B cell (primary cell): ENCODE results near the gene CDH20. TPM values are rescaled to one million over a fixed set of nuclear protein-coding genes. Genes with fewer than 3 reads are reported as not detected.

ENCODE experiments used
- ATAC-seq: fragments of 200-7000 bp; cut with Tn5 transposase; one replicate; pipeline ENCODE4 v1.10.0; 2021; ENCODE audit warnings: low read depth, mild to moderate bottlenecking, moderate number of reproducible peaks, moderate library complexity
- CTCF ChIA-PET: fragments of 350-600 bp; sonication (Branson Sonifier 250); formaldehyde crosslinking; loops from one replicate; lab custom pipeline; 2021; ENCODE audit warnings: antibody characterized with exemption, inconsistent platforms; lab: Charles Lee
- POLR2A ChIA-PET: fragments of 350-600 bp; sonication (Branson Sonifier 250); formaldehyde crosslinking; loops from one replicate; lab custom pipeline; 2021; ENCODE audit warnings: antibody characterized with exemption; lab: Charles Lee
- DNase-seq: peaks from one replicate; pipeline ENCODE4 v3.0.0; 2013
- H2AFZ ChIP-seq: 2 replicates; pipeline ENCODE4 v1.6.1; 2012; ENCODE audit warnings: mild to moderate bottlenecking, low read depth, low read length; ENCODE audit not compliant: insufficient read depth, poor library complexity, severe bottlenecking
- H3K27ac ChIP-seq, 2 donors: 1 replicate in 1 of 2; 2 replicates in 1 of 2; pipeline ENCODE4 v1.5.1; 2012 to 2013; ENCODE audit warnings: low read length in 2 of 2, mild to moderate bottlenecking in 2 of 2, moderate library complexity in 1 of 2
- H3K27me3 ChIP-seq, 4 experiments: fragments of 200-600 bp in 1 of 4; sonication (generic) in 1 of 4; replicated peaks in 1 of 4; 1 replicate in 2 of 4; 2 replicates in 2 of 4; pipeline versions ENCODE4 v1.6.1 to v1.7.0; 2013 to 2016; ENCODE audit warnings: low read length in 3 of 4, mild to moderate bottlenecking in 2 of 4, mixed read lengths in 1 of 4, moderate library complexity in 1 of 4; ENCODE audit not compliant: insufficient read depth in 4 of 4, control insufficient read depth in 3 of 4; ENCODE audit errors: control extremely low read depth in 1 of 4
- H3K36me3 ChIP-seq, 2 experiments: replicated peaks in 1 of 2; 1 replicate in 1 of 2; 2 replicates in 1 of 2; pipeline versions ENCODE4 v1.6.1 to v1.7.1; 2013; ENCODE audit warnings: low read length in 1 of 2; ENCODE audit not compliant: insufficient read depth in 2 of 2, control insufficient read depth in 1 of 2; ENCODE audit errors: control extremely low read depth in 1 of 2, extremely low read depth in 1 of 2
- H3K4me1 ChIP-seq, 2 donors: fragments of 200-600 bp in 1 of 2; sonication (generic) in 1 of 2; 1 replicate in 1 of 2; 2 replicates in 1 of 2; pipeline versions ENCODE4 v1.5.1 to v1.6.1; 2013 to 2017; ENCODE audit warnings: low read length in 2 of 2; ENCODE audit not compliant: control insufficient read depth in 2 of 2, insufficient read depth in 2 of 2
- H3K4me2 ChIP-seq: replicated peaks from 2 replicates; pipeline ENCODE3; 2012; ENCODE audit warnings: mild to moderate bottlenecking, low read depth, low read length; ENCODE audit not compliant: poor library complexity, severe bottlenecking
- H3K4me3 ChIP-seq, 5 experiments: fragments of 200-600 bp in 1 of 5; sonication (generic) in 1 of 5; 1 replicate in 3 of 5; 2 replicates in 2 of 5; pipeline versions ENCODE4 v1.5.1 to v1.7.0; 2011 to 2016; ENCODE audit warnings: low read length in 4 of 5, mild to moderate bottlenecking in 4 of 5, low read depth in 2 of 5, control low read depth in 1 of 5, moderate library complexity in 1 of 5; ENCODE audit not compliant: insufficient read depth in 1 of 5; ENCODE audit errors: control extremely low read depth in 1 of 5, extremely low read depth in 1 of 5
- H3K79me2 ChIP-seq: fragments of 200-600 bp; sonication (generic); one replicate; pipeline ENCODE4 v1.6.0; 2016; ENCODE audit warnings: low read length; ENCODE audit not compliant: control insufficient read depth, insufficient read depth
- H3K9ac ChIP-seq: fragments of 200-600 bp; sonication (generic); 2 replicates; pipeline ENCODE4 v1.6.1; 2017; ENCODE audit warnings: mild to moderate bottlenecking, low read length, moderate library complexity
- H3K9me3 ChIP-seq, 3 donors: one replicate each; pipeline versions ENCODE4 v1.6.1 to v1.7.1; 2013; ENCODE audit warnings: low read length in 2 of 3; ENCODE audit not compliant: control insufficient read depth in 2 of 3, insufficient read depth in 1 of 3; ENCODE audit errors: control extremely low read depth in 1 of 3
- H4K20me1 ChIP-seq: 2 replicates; pipeline ENCODE4 v1.6.0; 2012; ENCODE audit warnings: mild to moderate bottlenecking, low read length; ENCODE audit not compliant: insufficient read depth, control insufficient read depth, poor library complexity, severe bottlenecking
- H3K27ac Mint-ChIP-seq: one replicate; pipeline ENCODE4 v1.8.0; 2021; ENCODE audit warnings: mixed read lengths
- H3K27me3 Mint-ChIP-seq: one replicate; pipeline ENCODE4 v1.8.0; 2021; ENCODE audit warnings: mixed read lengths
- H3K4me1 Mint-ChIP-seq: one replicate; pipeline ENCODE4 v1.8.0; 2021; ENCODE audit warnings: mixed read lengths
- H3K4me3 Mint-ChIP-seq: one replicate; pipeline ENCODE4 v1.8.0; 2021; ENCODE audit warnings: mixed read lengths
- H3K9me3 Mint-ChIP-seq: one replicate; pipeline ENCODE4 v1.8.0; 2022; ENCODE audit warnings: mixed read lengths; ENCODE audit not compliant: insufficient read depth
- EZH2 ChIP-seq: IDR thresholded peaks from 2 replicates; pipeline ENCODE4 v1.6.1; 2012; ENCODE audit warnings: borderline replicate concordance, low read depth, mild to moderate bottlenecking, moderate library complexity, low read length; ENCODE audit not compliant: insufficient read depth, poor library complexity, severe bottlenecking
- WGBS: methylation state at CpG from one replicate; pipeline ENCODE4 v1.1.5; 2013; ENCODE audit warnings: missing lambda C conversion rate; ENCODE audit not compliant: insufficient coverage; 5-methylcytosine and 5-hydroxymethylcytosine counted together
- intact Hi-C: fragments of 100-400 bp; cut with micrococcal nuclease; formaldehyde crosslinking; loops from one replicate; pipeline ENCODE4 v1.10.0; 2022
- polyA plus RNA-seq: library from polyadenylated mRNA; depleted of rRNA; stranded (reverse); fragments of >200 nt; gene quantifications from 2 replicates; pipeline ENCODE4 v1.2.3, GENCODE V29; 2012
- total RNA-seq, 2 donors: library from RNA; stranded (reverse); fragments of 120-200 nt in 1 of 2; gene quantifications; 1 replicate in 1 of 2; 2 replicates in 1 of 2; pipeline versions ENCODE4 v1.2.3 to v1.2.4, GENCODE V29; 2013 to 2022
- TF ChIP-seq, protein P1 (sequence below): fragments of 200-600 bp; IDR thresholded peaks from one replicate; pipeline ENCODE4 v1.8.0; 2022; ENCODE audit warnings: antibody characterized with exemption, mild to moderate bottlenecking

CDH20 gene
- total and polyA plus RNA-seq, 2 donors (not counting 1 experiment from before 2014, with no cell fraction given) = 0.09 TPM; not detected in 1

DNA sequence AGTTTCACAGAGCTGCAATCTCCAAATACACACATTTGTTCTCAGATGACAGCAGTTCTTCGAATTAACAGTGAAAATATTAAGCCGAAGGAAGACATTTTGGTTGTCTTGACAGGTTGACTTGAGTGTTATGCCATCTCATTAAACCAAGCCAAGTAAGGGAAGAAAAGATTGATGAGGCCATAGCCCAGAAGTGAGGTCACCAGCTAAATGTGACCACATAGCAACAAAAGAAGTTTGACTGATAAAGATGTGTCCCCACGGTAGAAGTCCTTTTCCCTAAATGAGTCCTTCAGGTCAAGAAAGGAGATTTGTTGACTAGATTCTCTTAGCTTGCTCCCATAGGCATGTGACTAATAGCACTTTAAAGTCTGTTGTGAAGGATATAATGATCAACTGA is 156.1 kb downstream of the CDH20 start:
- ChIA-PET POLR2A (no interaction called here), CTCF (no interaction called here)
- Histone ChIP-seq H3K9me3 (no peaks in the 10 kb centered on the region), H3K4me2 (no peak overlapping the region), H3K4me1 (no peaks in the 10 kb centered on the region), H3K36me3 (no peaks in the 10 kb centered on the region), H2AFZ (no peak overlapping the region), H3K4me3 (no peak overlapping the region), H3K27ac (no peak overlapping the region), H3K9ac (no peak overlapping the region), H4K20me1 (no peaks in the 10 kb centered on the region), H3K79me2 (no peaks in the 10 kb centered on the region), H3K27me3 (peaks cover 0 to 2% (median 0%) of the 10 kb centered on the region in 4 experiments)
- Mint-ChIP-seq H3K4me1 (no peaks in the 10 kb centered on the region), H3K27ac (no peak overlapping the region), H3K27me3 (no peaks in the 10 kb centered on the region), H3K9me3 (no peaks in the 10 kb centered on the region), H3K4me3 (no peak overlapping the region)
- intact Hi-C loops = no loop called here
- no peak for ATAC-seq
- 75% methylated on average over 1 of the region's 3 CpGs for WGBS
- no peak for DNase-seq
- TF ChIP-seq EZH2 = no peak
- TF ChIP-seq, protein P1, sequence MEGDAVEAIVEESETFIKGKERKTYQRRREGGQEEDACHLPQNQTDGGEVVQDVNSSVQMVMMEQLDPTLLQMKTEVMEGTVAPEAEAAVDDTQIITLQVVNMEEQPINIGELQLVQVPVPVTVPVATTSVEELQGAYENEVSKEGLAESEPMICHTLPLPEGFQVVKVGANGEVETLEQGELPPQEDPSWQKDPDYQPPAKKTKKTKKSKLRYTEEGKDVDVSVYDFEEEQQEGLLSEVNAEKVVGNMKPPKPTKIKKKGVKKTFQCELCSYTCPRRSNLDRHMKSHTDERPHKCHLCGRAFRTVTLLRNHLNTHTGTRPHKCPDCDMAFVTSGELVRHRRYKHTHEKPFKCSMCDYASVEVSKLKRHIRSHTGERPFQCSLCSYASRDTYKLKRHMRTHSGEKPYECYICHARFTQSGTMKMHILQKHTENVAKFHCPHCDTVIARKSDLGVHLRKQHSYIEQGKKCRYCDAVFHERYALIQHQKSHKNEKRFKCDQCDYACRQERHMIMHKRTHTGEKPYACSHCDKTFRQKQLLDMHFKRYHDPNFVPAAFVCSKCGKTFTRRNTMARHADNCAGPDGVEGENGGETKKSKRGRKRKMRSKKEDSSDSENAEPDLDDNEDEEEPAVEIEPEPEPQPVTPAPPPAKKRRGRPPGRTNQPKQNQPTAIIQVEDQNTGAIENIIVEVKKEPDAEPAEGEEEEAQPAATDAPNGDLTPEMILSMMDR = no peak

DNA sequence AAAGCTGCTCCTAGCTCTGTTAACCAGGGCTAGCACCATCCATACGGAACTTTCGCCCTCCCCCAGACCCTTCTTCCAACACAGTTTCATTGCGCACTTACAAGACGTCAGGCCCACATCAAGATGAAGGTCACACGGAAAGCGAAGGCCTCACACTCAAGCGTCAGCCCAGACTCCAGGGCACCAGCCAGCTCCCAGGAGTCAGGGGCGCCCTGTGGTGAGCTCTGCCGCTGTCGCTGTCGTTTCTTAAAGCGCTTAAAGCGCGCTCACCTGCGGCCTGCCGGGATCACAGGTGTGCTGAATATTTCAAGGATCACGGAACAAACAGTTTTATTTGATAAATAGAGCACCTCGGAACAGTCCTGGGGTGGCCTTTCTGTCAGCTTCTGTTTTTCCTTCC is 163.1 kb downstream of the CDH20 start:
- Mint-ChIP-seq H3K27me3 (no peaks in the 10 kb centered on the region), H3K9me3 (no peaks in the 10 kb centered on the region), H3K4me3 (no peak overlapping the region), H3K27ac (no peak overlapping the region), H3K4me1 (no peaks in the 10 kb centered on the region)
- Histone ChIP-seq H4K20me1 (no peaks in the 10 kb centered on the region), H3K9me3 (no peaks in the 10 kb centered on the region), H3K79me2 (no peaks in the 10 kb centered on the region), H2AFZ (no peak overlapping the region), H3K4me1 (no peaks in the 10 kb centered on the region), H3K4me3 (no peak overlapping the region), H3K4me2 (no peak overlapping the region), H3K27ac (no peak overlapping the region), H3K9ac (no peak overlapping the region), H3K36me3 (no peaks in the 10 kb centered on the region), H3K27me3 (no peaks in the 10 kb centered on the region)
- ATAC-seq (no peak), DNase-seq (no peak)
- intact Hi-C loops = no loop called here
- ChIA-PET POLR2A (no interaction called here), CTCF (no interaction called here)
- 88% methylated on average over 18 of the region's 18 CpGs for WGBS
- TF ChIP-seq, protein P1 = no peak
- TF ChIP-seq EZH2 = no peak
